ENCODE results near the gene FRS3. TPM values are rescaled to one million over a fixed set of nuclear protein-coding genes. Genes with fewer than 3 reads are reported as not detected.

FRS3 gene
- total RNA-seq, 1 donor from 2014 or later, result 3.1 TPM

DNA sequence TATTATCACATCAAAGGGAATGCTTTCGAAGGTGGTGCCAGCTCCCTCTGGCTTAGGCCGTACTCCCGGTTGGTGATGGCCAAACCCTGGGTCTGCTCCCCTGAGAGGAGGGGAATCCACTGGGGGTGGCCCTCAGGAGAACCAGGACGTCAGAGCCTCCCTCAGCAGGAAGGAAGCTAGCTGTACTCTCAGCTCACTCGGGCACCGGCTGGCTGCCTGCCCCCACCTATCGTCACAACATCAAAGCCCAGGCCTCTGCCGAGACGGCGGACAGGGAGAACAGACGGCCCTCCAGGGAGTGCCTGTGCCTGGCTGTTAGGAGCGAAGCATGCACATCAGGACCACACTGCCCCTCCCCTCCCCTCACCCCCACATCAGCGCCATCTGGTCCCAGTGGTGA, 23.3 kb downstream of the FRS3 start:
- DNase-seq (ENCODE audit: low read depth) (no peak), FAIRE-seq (no peak)
- H2AFZ ChIP-seq (ENCODE audit: low read depth, low read length), result no peak overlapping the region
- H3K9me3 ChIP-seq (ENCODE audit: insufficient read depth, low read depth, low read length), result no peaks in the 10 kb centered on the region
- peaks cover 13% of the 10 kb centered on the region for H3K27me3 ChIP-seq (ENCODE audit: insufficient read depth, low read length)
- no peaks in the 10 kb centered on the region for H3K4me1 ChIP-seq (ENCODE audit: insufficient read depth, low read length)
- no peak overlapping the region for H3K4me3 ChIP-seq (ENCODE audit: insufficient read depth, low read depth, low read length)
- peaks cover 13% of the 10 kb centered on the region for H3K27me3 Mint-ChIP-seq (ENCODE audit: low read depth, unreplicated experiment)
- no peaks in the 10 kb centered on the region for H3K36me3 Mint-ChIP-seq (ENCODE audit: low read depth, unreplicated experiment)
- no peaks in the 10 kb centered on the region for H3K79me2 ChIP-seq (ENCODE audit: insufficient read depth, low read length)
- H3K9ac ChIP-seq (ENCODE audit: low read length), result no peak overlapping the region
- no peaks in the 10 kb centered on the region for H3K9me3 Mint-ChIP-seq (ENCODE audit: unreplicated experiment)
- H3K4me1 Mint-ChIP-seq (ENCODE audit: low read depth, unreplicated experiment), result peaks cover 13% of the 10 kb centered on the region
- H3K27ac ChIP-seq (ENCODE audit: low read depth, low read length), result no peak overlapping the region
- TF ChIP-seq EZH2 (IDR thresholded peaks at IDR 0.05; ENCODE audit: insufficient read depth, low read length) (no peak), CTCF (IDR thresholded peaks at IDR 0.05; ENCODE audit: insufficient read depth, low read depth, low read length) (no peak)
- no peak overlapping the region for H3K4me2 ChIP-seq (ENCODE audit: low read length)
- no peak overlapping the region for H3K4me3 Mint-ChIP-seq (ENCODE audit: unreplicated experiment)
- no peaks in the 10 kb centered on the region for H4K20me1 ChIP-seq (ENCODE audit: insufficient read depth, low read length)
- H3K36me3 ChIP-seq (ENCODE audit: insufficient read depth, low read length), result no peaks in the 10 kb centered on the region
- no peak overlapping the region for H3K27ac Mint-ChIP-seq (ENCODE audit: unreplicated experiment)

DNA sequence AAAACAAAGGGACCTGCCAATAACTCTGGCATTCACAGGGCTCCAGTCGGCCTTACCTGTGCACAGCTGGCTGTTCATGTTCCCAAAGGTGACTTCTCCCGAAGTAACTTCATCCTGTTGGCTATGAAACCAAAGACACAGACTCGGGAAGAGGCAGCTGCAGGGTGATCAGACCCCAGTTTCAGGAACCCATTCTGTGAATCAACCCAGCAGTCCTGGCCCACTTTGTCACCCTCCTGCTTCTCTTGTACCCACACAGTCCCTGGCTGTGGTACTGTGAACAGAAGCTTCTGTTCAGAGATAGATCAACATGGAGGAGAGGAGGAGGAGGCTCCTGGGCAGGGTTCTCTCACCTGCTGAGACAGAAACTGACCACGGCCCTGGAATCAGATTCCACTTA, 23.8 kb downstream of the FRS3 start:
- no peaks in the 10 kb centered on the region for H3K36me3 ChIP-seq (ENCODE audit: insufficient read depth, low read length)
- H3K4me1 Mint-ChIP-seq (ENCODE audit: low read depth, unreplicated experiment), result peaks cover 13% of the 10 kb centered on the region
- no peak overlapping the region for H3K4me2 ChIP-seq (ENCODE audit: low read length)
- H3K79me2 ChIP-seq (ENCODE audit: insufficient read depth, low read length), result no peaks in the 10 kb centered on the region
- H3K27me3 ChIP-seq (ENCODE audit: insufficient read depth, low read length), result peaks cover 13% of the 10 kb centered on the region
- H3K9ac ChIP-seq (ENCODE audit: low read length), result no peak overlapping the region
- DNase-seq (ENCODE audit: low read depth) (no peak), FAIRE-seq (no peak)
- peaks cover 13% of the 10 kb centered on the region for H3K27me3 Mint-ChIP-seq (ENCODE audit: low read depth, unreplicated experiment)
- no peaks in the 10 kb centered on the region for H3K9me3 ChIP-seq (ENCODE audit: insufficient read depth, low read depth, low read length)
- H3K27ac Mint-ChIP-seq (ENCODE audit: unreplicated experiment), result no peak overlapping the region
- no peaks in the 10 kb centered on the region for H3K36me3 Mint-ChIP-seq (ENCODE audit: low read depth, unreplicated experiment)
- no peaks in the 10 kb centered on the region for H3K4me1 ChIP-seq (ENCODE audit: insufficient read depth, low read length)
- no peak overlapping the region for H3K4me3 ChIP-seq (ENCODE audit: insufficient read depth, low read depth, low read length)
- no peak overlapping the region for H3K27ac ChIP-seq (ENCODE audit: low read depth, low read length)
- no peaks in the 10 kb centered on the region for H4K20me1 ChIP-seq (ENCODE audit: insufficient read depth, low read length)
- no peak for TF ChIP-seq EZH2 (IDR thresholded peaks at IDR 0.05; ENCODE audit: insufficient read depth, low read length)
- no peak for TF ChIP-seq CTCF (IDR thresholded peaks at IDR 0.05; ENCODE audit: insufficient read depth, low read depth, low read length)
- no peak overlapping the region for H2AFZ ChIP-seq (ENCODE audit: low read depth, low read length)
- no peaks in the 10 kb centered on the region for H3K9me3 Mint-ChIP-seq (ENCODE audit: unreplicated experiment)
- H3K4me3 Mint-ChIP-seq (ENCODE audit: unreplicated experiment), result no peak overlapping the region

DNA sequence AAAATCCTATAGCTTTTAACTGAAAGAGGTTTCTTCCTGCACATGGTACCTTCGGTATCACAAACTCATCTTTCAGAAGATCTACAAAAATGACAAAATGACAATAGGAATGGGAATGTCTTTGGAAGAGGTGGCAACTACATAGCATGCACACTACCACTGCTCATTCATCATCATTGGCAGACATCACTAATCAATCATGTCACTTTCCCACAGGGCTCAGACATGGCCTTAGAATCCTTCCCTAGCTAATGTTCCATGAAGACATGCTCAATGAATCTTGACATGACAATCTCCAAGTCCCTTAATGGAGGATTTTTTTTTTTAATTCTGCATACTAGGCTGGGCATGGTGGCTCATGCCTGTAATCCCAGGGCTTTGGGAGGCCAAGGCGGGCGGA, 29.3 kb downstream of the FRS3 start:
- Mint-ChIP-seq H3K4me1 (ENCODE audit: low read depth, unreplicated experiment) (no peaks in the 10 kb centered on the region), H3K27ac (ENCODE audit: unreplicated experiment) (no peak overlapping the region), H3K9me3 (ENCODE audit: unreplicated experiment) (peaks cover 2% of the 10 kb centered on the region), H3K4me3 (ENCODE audit: unreplicated experiment) (no peak overlapping the region), H3K27me3 (ENCODE audit: low read depth, unreplicated experiment) (peaks cover 23% of the 10 kb centered on the region), H3K36me3 (ENCODE audit: low read depth, unreplicated experiment) (no peaks in the 10 kb centered on the region)
- no peaks in the 10 kb centered on the region for H3K4me1 ChIP-seq (ENCODE audit: insufficient read depth, low read length)
- FAIRE-seq (no peak), DNase-seq (ENCODE audit: low read depth) (no peak)
- H3K36me3 ChIP-seq (ENCODE audit: insufficient read depth, low read length), result no peaks in the 10 kb centered on the region
- H2AFZ ChIP-seq (ENCODE audit: low read depth, low read length), result no peak overlapping the region
- no peaks in the 10 kb centered on the region for H4K20me1 ChIP-seq (ENCODE audit: insufficient read depth, low read length)
- no peaks in the 10 kb centered on the region for H3K9me3 ChIP-seq (ENCODE audit: insufficient read depth, low read depth, low read length)
- no peaks in the 10 kb centered on the region for H3K79me2 ChIP-seq (ENCODE audit: insufficient read depth, low read length)
- H3K9ac ChIP-seq (ENCODE audit: low read length), result no peak overlapping the region
- H3K4me2 ChIP-seq (ENCODE audit: low read length), result no peak overlapping the region
- TF ChIP-seq EZH2 (IDR thresholded peaks at IDR 0.05; ENCODE audit: insufficient read depth, low read length) (no peak), CTCF (IDR thresholded peaks at IDR 0.05; ENCODE audit: insufficient read depth, low read depth, low read length) (no peak)
- H3K4me3 ChIP-seq (ENCODE audit: insufficient read depth, low read depth, low read length), result no peak overlapping the region
- no peak overlapping the region for H3K27ac ChIP-seq (ENCODE audit: low read depth, low read length)
- H3K27me3 ChIP-seq (ENCODE audit: insufficient read depth, low read length), result peaks cover 16% of the 10 kb centered on the region
